NOMO-1 (cell line): ENCODE data around the gene DCUN1D5.
"Not testable (repeated sequence)": the region's sequence is repeated elsewhere in the genome, so short reads cannot be mapped to it uniquely, and the experiment has no call there.

ENCODE experiments used
- DNase-seq, 2 experiments: peaks; one replicate each; lab custom pipeline; 2025; ENCODE audit not compliant: unreplicated experiment in 2 of 2; lab: John Stamatoyannopoulos, UW

DCUN1D5 gene

DNA sequence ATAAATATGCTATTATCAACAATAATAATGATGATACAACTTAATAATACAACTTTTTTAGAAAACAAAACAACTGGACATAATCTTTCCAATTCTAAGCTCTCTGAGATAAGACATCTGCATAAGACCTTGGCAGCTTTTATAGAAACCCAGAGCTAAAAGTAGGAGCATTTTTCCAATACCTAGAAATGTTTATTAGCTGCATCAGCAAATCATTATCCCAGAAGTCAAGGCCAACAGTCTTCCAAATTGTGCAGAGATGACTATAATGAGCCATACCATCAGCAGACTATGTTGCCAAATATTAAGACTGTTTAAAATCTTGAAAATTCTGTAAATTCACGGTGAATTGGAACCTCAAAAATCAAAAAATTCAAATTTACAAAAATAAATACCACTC, 30.3 kb downstream of the DCUN1D5 start:
- no peak for DNase-seq

- DNase-seq, result peak in 1 of 2 experiments; percentile 29
These were observed 36.6 kb downstream of the DCUN1D5 start for GRCh38 chr11:103055221-103055890.

GRCh38 chr11:103053997-103054396, 38.0 kb downstream of the DCUN1D5 start:
- DNase-seq, result no peak

GRCh38 chr11:103051981-103052380, 40.0 kb downstream of the DCUN1D5 start:
- no peak for DNase-seq

GRCh38 chr11:103051151-103051801, 40.7 kb downstream of the DCUN1D5 start:
- DNase-seq, result no peak

- DNase-seq, result no peak
These were observed 41.6 kb downstream of the DCUN1D5 start for GRCh38 chr11:103050351-103050750.

GRCh38 chr11:103047837-103048236, 44.1 kb downstream of the DCUN1D5 start:
- DNase-seq, result no peak

GRCh38 chr11:103043826-103044678, 47.9 kb downstream of the DCUN1D5 start:
- peak in 1 of 2 experiments; percentile 5 for DNase-seq

DNA sequence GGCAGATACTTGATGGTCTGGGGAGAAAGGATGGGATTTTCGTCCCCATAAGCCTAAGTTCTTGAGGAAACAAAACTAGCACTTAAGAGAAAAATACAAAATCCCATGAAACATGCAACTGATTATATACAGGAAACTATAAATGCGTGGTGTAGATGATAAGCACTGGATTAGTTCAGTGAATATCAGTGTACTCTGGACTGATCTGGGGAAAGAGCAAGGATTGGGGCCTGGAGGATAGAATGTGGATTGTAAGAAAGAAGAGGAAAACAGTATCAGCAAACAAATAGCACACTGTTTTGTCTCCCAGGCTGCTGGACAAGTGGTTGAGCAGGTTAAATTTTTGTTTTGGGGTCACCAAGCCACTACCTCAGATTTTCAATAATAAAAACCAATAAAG, 49.8 kb downstream of the DCUN1D5 start:
- DNase-seq, result no peak

DNA sequence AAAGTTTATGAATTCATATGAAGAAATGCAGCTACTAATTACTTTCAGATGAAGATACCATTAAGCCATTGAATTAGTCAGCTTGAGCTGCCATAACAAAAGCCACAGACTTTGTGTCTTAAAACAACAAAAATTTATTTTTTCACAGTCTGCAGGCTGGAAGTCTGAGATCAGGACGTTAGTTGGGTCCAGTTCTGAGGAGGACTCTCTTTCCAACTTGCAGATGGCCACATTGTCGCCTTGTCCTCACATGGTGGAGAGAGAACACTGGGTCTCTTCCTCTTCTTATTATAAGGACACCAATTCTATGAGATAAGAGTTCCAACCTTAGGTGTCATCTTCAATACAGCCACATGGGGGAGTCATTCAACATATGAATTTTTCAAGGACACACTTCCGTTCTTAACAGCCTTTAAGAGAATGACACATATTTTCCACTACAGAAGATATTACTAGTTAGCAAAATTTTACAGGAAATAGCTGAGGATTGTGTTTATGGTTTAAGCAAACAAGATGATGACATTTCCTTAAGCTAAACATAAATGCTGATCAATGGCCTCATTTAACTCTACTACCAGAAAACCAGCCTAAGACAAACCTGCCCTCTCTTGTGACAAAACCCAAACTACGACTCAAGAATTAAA, 56.0 kb downstream of the DCUN1D5 start:
- peak; percentile 23 to 87 for DNase-seq

- no peak for DNase-seq
These were observed 56.7 kb downstream of the DCUN1D5 start for GRCh38 chr11:103035216-103035615.

- DNase-seq, result no peak
These were observed 60.1 kb downstream of the DCUN1D5 start for GRCh38 chr11:103031834-103032233.

GRCh38 chr11:103029401-103029800, 62.6 kb downstream of the DCUN1D5 start:
- DNase-seq, result no peak

- DNase-seq, result not testable (repeated sequence)
These were observed 63.5 kb downstream of the DCUN1D5 start for GRCh38 chr11:103028304-103029020.

DNA sequence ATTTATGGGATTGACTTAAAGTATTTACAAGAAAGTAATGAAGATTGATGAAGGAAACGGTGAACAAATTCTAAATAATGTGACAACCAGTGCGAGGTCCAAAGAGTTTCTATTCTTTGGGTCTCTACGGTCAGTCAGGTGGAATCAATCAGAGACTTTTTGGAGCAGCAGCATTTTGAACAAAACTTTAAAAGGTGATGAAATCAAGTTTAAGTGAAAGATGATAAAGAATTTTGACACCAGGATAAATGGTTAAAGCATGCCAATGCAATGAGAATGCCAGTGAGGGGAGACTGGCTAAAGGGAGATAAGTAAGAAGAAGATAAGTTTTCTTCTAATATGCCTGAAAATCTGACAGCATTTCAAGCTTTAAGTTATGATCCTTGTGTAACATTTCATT, 67.9 kb downstream of the DCUN1D5 start:
- no peak for DNase-seq

DNA sequence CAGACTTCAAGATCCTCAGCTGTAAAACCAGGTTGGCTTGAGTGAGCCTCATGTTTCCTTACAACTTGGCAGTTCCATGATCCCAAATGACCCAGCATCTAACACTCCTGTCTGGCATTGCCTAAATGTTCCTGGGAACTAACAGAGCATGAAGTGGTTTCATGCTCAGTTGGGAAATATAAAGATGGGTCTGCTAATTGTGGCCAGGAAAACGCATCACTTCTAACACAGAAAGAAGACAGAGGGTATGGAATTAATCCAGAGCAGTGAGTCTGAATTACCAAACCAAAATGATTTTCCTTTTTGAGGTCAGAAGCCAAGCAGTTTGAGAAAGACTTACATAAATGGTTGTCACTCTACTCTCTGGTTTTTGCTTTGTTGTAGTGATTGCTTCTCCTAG, 75.9 kb downstream of the DCUN1D5 start:
- DNase-seq, result no peak

GRCh38 chr11:103013421-103013820, 78.5 kb downstream of the DCUN1D5 start:
- no peak for DNase-seq
